DMS53 treated with DMSO at 0.1 percent for 48 hours (cell line): Measurements from ENCODE around the gene TBX22.
"Not testable (repeated sequence)": the region's sequence is repeated elsewhere in the genome, so short reads cannot be mapped to it uniquely, and the experiment has no call there.

Experiments used
- DNase-seq: peaks from one replicate; lab custom pipeline; 2025; ENCODE audit not compliant: unreplicated experiment; lab: John Stamatoyannopoulos, UW

TBX22 gene, protein sequence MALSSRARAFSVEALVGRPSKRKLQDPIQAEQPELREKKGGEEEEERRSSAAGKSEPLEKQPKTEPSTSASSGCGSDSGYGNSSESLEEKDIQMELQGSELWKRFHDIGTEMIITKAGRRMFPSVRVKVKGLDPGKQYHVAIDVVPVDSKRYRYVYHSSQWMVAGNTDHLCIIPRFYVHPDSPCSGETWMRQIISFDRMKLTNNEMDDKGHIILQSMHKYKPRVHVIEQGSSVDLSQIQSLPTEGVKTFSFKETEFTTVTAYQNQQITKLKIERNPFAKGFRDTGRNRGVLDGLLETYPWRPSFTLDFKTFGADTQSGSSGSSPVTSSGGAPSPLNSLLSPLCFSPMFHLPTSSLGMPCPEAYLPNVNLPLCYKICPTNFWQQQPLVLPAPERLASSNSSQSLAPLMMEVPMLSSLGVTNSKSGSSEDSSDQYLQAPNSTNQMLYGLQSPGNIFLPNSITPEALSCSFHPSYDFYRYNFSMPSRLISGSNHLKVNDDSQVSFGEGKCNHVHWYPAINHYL

DNA sequence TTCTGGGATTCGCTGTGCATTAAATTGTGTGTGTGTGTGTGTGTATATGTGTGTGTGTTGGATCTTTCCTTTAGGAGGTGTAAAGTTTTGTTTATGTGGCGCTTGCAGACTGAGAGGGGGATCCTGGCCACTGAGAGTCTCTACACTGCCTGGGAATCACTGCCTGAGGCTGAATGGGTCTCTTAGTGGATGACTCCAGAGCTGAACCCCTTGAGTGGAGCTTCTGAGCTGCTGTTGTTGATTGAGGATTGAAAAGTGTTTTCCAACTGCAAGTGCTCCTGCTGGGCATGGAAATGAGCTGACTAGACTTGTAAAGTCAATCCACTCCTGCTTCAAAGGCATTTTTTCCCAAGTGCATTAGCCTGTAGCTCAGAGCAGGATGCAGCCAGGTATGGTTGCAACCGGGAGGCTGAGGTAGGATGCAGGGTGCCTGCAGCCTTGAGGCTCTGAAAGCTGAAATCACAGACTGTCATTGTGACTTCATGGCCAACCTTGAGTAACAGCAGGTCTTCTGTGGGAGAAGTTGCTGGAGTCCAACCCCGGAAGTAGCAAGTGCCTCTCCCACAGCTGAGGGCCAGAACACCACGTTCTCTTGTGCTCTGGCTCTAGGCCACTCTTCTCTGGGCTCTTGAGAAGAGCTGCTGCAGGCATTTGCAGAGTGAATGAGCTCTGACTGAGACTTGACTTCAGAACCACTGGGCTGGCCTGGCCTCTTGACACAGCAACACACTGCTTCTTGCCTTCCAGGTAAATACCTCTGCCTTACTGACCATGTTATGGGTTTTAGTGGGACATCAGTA lies at the start of gene TBX22:
Gene TBX22, plus strand, starts transcription at position 613 of the 800 bp plus-strand sequence. CDS start 7,517 bp downstream, outside the sequence.
- DNase-seq = no peak

DNA sequence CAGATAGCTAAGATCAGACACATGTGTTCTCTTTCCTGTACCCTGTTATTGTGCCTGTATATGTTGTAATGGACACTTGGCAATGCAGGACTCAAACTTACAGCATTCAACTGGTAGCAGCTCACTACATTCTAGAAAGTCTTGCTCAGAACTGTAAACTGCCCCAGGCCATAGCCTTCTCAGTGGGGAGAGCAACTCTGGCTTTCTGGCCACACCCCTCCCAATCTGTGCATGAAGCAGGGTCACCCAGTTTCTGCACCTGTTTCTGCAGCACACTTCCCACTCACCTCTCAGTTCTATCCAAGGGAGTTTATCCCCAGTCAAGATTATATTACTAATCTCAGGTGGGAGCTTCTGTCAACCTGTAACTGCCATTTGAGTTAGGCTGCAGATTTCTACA lies 38.9 kb upstream of the TBX22 start:
- DNase-seq = no peak

DNA sequence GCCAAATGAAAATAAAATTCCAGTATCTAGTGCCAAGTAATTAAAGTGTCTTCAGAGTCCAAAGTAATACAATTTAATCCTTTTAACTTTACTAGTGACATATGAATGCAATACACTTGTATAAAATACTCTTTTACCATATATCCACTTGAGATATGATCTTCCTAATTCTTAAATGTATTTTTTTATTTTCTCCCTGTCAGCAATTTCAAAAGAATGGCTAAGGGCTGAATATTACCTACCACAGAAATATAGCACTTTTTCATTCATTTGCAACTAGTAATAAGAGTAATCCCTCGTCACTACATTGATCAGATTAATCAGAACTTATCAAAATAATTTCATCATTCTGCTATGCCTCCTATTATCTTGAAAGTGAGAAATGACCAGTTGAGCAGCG lies 10.1 kb upstream of the TBX22 start:
- DNase-seq = no peak

DNA sequence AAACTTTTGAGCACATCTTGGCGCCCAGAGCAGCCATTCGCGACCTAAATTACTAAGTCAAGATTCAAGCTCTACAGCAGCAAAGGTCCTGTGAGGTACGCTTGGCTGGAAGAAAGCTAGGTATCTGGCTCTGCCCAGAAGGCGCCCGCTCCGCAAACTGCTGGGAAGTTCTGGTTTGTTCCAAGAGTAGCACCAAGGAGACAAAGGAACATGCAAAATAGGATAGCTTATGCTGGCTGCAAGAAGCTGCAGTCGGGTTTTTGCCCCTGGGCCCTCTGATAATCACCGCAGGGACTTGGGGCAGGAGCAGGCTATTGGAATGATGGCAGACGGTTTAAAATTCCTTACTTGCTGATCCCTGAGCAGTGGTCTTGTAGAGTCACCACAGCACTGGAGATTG lies 3.0 kb upstream of the TBX22 start:
- no peak for DNase-seq

DNA sequence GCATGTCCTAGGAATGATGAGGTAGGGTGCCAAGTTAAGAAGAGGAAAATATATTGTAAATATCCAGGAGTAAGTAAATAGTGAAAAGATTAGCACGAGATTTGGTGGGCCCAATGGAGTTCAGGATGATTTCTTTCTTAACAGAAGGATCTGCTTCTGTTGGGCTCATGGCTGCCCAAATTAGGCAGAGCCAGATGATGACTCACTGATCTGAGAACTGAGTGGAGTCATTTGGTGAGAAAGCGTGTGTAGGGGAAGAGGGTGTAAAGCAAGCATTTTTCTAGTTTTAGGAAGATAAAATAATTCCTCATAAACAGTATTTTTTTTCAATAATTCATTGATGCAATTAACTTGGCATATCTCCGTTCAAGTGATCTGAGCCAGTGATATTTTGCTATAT lies 1.6 kb downstream of the TBX22 start:
- DNase-seq = no peak

DNA sequence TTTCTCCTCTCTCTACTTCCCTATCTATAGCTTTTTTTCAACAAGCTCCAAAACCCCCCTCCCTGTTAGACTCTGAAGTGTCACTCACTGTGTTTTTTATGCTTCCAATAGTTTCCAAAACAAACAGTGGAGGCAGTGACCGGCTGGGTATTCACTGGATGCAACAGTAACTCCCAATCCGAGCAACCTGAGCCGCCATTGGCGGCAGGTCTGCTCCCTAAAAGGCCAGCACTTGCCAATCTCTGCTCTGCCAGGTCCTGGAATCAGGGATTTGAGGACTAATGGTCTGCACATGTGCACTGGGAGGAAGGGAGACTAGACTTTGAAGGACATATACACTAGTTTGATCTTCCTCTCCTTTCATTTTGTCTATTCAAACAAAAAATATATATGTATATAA lies 7.1 kb downstream of the TBX22 start:
- no peak for DNase-seq

DNA sequence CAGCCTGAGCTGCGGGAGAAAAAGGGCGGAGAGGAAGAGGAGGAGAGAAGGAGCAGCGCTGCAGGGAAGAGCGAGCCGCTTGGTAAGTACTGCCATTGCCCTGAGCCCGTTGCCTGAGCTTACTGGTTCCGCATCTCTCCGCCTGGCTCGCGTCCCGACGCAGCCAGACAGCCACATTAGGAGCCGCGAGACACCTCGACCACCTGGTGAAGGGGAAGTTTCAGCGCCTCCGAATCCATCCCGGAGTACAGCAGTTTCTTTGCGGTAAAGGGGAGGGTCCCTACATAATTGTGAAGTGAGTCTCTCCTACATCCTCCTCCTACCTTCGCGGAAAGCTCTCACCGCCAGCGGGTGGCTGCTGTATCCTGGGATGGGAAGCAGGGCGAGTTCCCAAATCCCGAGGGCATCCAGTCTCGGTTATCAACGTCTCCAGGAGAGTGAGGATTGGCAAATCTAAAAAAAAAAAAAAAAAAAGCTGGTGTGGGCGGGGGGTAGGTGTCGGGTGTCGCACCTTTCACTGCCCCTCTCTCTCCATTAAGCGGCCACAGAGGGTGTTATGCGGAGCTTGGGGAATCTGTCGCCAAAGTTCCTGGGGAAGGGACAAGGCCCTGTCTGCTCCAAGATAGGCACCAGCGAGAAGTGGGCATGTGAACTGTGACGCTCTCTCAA lies 7.9 kb downstream of the TBX22 start:
- no peak for DNase-seq

DNA sequence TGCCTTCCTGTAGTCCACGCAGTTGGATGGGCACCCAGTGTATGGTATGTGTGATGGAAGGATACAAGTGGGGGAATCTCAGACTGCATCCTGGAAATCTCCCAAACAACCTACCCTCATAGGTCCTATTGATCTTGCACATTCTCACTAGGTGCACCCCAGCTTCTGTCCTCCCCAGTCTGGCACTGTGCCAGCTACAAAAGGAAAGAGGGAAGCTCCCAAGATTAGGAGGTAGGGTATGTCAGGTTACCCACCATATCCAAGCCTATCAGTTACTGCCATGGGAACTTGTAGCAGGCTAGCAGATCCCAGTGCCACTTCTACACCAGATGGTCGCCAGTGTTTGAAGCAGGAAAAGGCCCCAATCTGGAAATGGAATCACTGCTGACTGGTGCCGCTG lies 11.6 kb downstream of the TBX22 start:
- no peak for DNase-seq

DNA sequence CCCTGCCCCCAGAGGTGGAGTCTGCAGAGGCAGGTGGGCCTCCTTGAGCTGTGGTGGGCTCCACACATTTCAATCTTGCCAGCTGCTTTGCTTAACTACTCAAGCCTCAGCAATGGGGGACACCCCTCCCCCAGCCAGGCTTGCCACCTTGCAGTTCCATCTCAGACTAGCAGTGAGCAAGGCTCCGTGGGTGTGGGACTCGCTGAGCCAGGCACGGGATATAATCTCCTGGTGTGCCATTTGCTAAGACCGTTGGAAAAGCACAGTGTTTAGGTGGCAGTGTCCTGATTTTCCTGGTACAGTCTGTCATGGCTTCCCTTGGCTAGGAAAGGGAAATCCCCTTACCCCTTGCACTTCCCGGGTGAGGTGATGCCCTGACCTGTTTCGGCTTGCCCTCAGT lies 51.6 kb downstream of the TBX22 start:
- DNase-seq = not testable (repeated sequence)

DNA sequence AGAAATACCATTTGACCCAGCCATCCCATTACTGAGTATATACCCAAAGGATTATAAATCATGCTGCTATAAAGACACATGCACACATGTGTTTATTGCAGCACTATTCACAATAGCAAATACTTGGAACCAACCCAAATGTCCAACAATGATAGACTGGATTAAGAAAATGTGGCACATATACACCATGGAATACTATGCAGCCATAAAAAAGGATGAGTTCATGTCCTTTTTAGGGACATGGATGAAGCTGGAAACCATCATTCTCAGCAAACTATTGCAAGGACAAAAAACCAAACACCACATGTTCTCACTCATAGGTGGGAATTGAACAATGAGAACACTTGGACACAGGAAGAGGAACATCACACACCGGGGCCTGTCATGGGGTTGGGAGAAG lies 61.1 kb downstream of the TBX22 start:
- not testable (repeated sequence) for DNase-seq
